IMR-90 (cell line): ENCODE measurements around the gene EPHA6. TPM values are rescaled to one million over a fixed set of nuclear protein-coding genes. Genes with fewer than 3 reads are reported as not detected.

Experiments used
- ATAC-seq: fragments of 200-7000 bp; cut with Tn5 transposase; 2 replicates; pipeline ENCODE4 v1.9.1; 2020; ENCODE audit warnings: low read depth, mild to moderate bottlenecking, moderate library complexity
- BruUV-seq: library from RNA; stranded (reverse); fragments of 400-500 nt; replicated peaks from 2 replicates; lab custom pipeline; 2021; lab: Mats Ljungman, UMichigan
- CTCF ChIA-PET: fragments of 300-600 bp; formaldehyde crosslinking; extraction: SDS; loops from one replicate; lab custom pipeline; 2021; ENCODE audit warnings: antibody characterized with exemption; lab: Yijun Ruan, JAX
- POLR2A ChIA-PET: fragments of 300-600 bp; sonication (Branson Sonifier 250); formaldehyde crosslinking; loops from one replicate; lab custom pipeline; 2022; ENCODE audit warnings: antibody characterized with exemption; ENCODE audit not compliant: unreplicated experiment; lab: Charles Lee
- DNase-seq: peaks from one replicate; pipeline ENCODE4 v3.0.0; 2013
- H2AFZ ChIP-seq: replicated peaks from 2 replicates; pipeline ENCODE3; 2013; ENCODE audit warnings: low read length, mild to moderate bottlenecking; ENCODE audit not compliant: poor library complexity
- H2AK5ac ChIP-seq: 2 replicates; pipeline ENCODE4 v1.6.1; 2013; ENCODE audit warnings: low read depth, low read length, inconsistent platforms
- H2AK9ac ChIP-seq: replicated peaks from 2 replicates; pipeline ENCODE3; 2013; ENCODE audit warnings: mild to moderate bottlenecking, low read depth, low read length, moderate library complexity; ENCODE audit not compliant: poor library complexity
- H2BK120ac ChIP-seq: 2 replicates; pipeline ENCODE4 v1.6.1; 2013; ENCODE audit warnings: low read depth, low read length, inconsistent platforms
- H2BK15ac ChIP-seq: 3 replicates; pipeline ENCODE4 v1.6.1; 2013; ENCODE audit warnings: low read depth, low read length, inconsistent platforms
- H2BK20ac ChIP-seq: 2 replicates; pipeline ENCODE4 v1.6.1; 2013; ENCODE audit warnings: low read depth, mild to moderate bottlenecking, inconsistent platforms, low read length, moderate library complexity
- H2BK5ac ChIP-seq: 2 replicates; pipeline ENCODE4 v1.6.1; 2013; ENCODE audit warnings: mild to moderate bottlenecking, low read depth, low read length, inconsistent platforms; ENCODE audit not compliant: poor library complexity, severe bottlenecking
- H3K14ac ChIP-seq: replicated peaks from 2 replicates; pipeline ENCODE4 v1.6.1; 2013; ENCODE audit warnings: low read depth, low read length, inconsistent platforms
- H3K18ac ChIP-seq: 2 replicates; pipeline ENCODE4 v1.6.1; 2013; ENCODE audit warnings: low read depth, low read length, control low read depth
- H3K23ac ChIP-seq: 2 replicates; pipeline ENCODE4 v1.6.1; 2013; ENCODE audit warnings: low read depth, low read length, inconsistent platforms
- H3K27ac ChIP-seq: 2 replicates; pipeline ENCODE4 v1.5.1; 2013; ENCODE audit warnings: mild to moderate bottlenecking, control low read depth, low read length; ENCODE audit not compliant: insufficient read depth
- H3K27me3 ChIP-seq: 2 replicates; pipeline ENCODE4 v1.6.1; 2013; ENCODE audit warnings: low read length; ENCODE audit not compliant: control insufficient read depth, insufficient read depth
- H3K36me3 ChIP-seq: 2 replicates; pipeline ENCODE4 v1.6.1; 2013; ENCODE audit warnings: low read length, mixed read lengths; ENCODE audit not compliant: control insufficient read depth, insufficient read depth
- H3K4ac ChIP-seq: 2 replicates; pipeline ENCODE4 v1.6.1; 2013; ENCODE audit warnings: low read depth, low read length, inconsistent platforms
- H3K4me1 ChIP-seq: 2 replicates; pipeline ENCODE4 v1.6.1; 2013; ENCODE audit warnings: low read length, mixed read lengths; ENCODE audit not compliant: control insufficient read depth, insufficient read depth
- H3K4me2 ChIP-seq: 2 replicates; pipeline ENCODE4 v1.6.1; 2013; ENCODE audit warnings: low read depth, mild to moderate bottlenecking, control low read depth, low read length, moderate library complexity
- H3K4me3 ChIP-seq: 2 replicates; pipeline ENCODE4 v1.5.1; 2013; ENCODE audit warnings: low read depth, mild to moderate bottlenecking, control low read depth, low read length, moderate library complexity; ENCODE audit not compliant: insufficient read depth
- H3K56ac ChIP-seq: 2 replicates; pipeline ENCODE4 v1.6.1; 2013; ENCODE audit warnings: low read length, inconsistent platforms; ENCODE audit not compliant: insufficient read depth; ENCODE audit errors: extremely low read depth
- H3K79me1 ChIP-seq, 2 experiments: 2 replicates each; pipeline ENCODE4 v1.6.1; 2013; ENCODE audit warnings: low read length in 2 of 2, inconsistent platforms in 1 of 2, low read depth in 1 of 2
- H3K9ac ChIP-seq: 2 replicates; pipeline ENCODE4 v1.6.1; 2013; ENCODE audit warnings: low read depth, low read length, control low read depth
- H3K9me1 ChIP-seq: 2 replicates; pipeline ENCODE4 v1.6.1; 2013; ENCODE audit warnings: low read length, inconsistent platforms; ENCODE audit not compliant: insufficient read depth
- H3K9me3 ChIP-seq: 2 replicates; pipeline ENCODE4 v1.6.1; 2013; ENCODE audit warnings: low read length; ENCODE audit not compliant: control insufficient read depth, insufficient read depth
- H4K20me1 ChIP-seq: 2 replicates; pipeline ENCODE4 v1.6.1; 2013; ENCODE audit warnings: low read length, inconsistent platforms; ENCODE audit not compliant: insufficient read depth
- H4K5ac ChIP-seq: 2 replicates; pipeline ENCODE4 v1.6.1; 2013; ENCODE audit warnings: mild to moderate bottlenecking, low read depth, low read length, control low read depth
- H4K8ac ChIP-seq, 2 experiments: 2 replicates each; pipeline ENCODE4 v1.6.1; 2013; ENCODE audit warnings: low read depth in 2 of 2, low read length in 2 of 2, control low read depth in 1 of 2, inconsistent platforms in 1 of 2
- H4K91ac ChIP-seq: 2 replicates; pipeline ENCODE4 v1.6.1; 2013; ENCODE audit warnings: low read depth, low read length, inconsistent platforms; ENCODE audit not compliant: insufficient read depth
- CEBPB ChIP-seq: IDR thresholded peaks from 2 replicates; pipeline ENCODE4 v1.6.1; 2012; ENCODE audit warnings: low read depth, low read length, improper control_type of control experiment
- CTCF ChIP-seq: conservative IDR thresholded peaks from 2 replicates; pipeline ENCODE4 v1.5.1; 2012; ENCODE audit warnings: mild to moderate bottlenecking, low read depth, low read length, improper control_type of control experiment
- ELK1 ChIP-seq: fragments of 150-350 bp; IDR thresholded peaks from 2 replicates; pipeline ENCODE4 v1.6.1; 2016; ENCODE audit warnings: low read depth, mild to moderate bottlenecking, low read length, moderate library complexity, borderline replicate concordance
- FOS ChIP-seq: fragments of 150-350 bp; IDR thresholded peaks from 2 replicates; pipeline ENCODE4 v1.6.1; 2016; ENCODE audit warnings: low read depth, low read length
- MAFK ChIP-seq: IDR thresholded peaks from 2 replicates; pipeline ENCODE4 v1.6.1; 2012; ENCODE audit warnings: low read depth, low read length, improper control_type of control experiment
- MXI1 ChIP-seq: IDR thresholded peaks from 2 replicates; pipeline ENCODE4 v1.6.1; 2012; ENCODE audit warnings: low read depth, mild to moderate bottlenecking, low read length, moderate library complexity, borderline replicate concordance
- NFE2L2 ChIP-seq: fragments of 150-350 bp; IDR thresholded peaks from 2 replicates; pipeline ENCODE4 v1.6.1; 2016; ENCODE audit warnings: low read depth, mild to moderate bottlenecking, low read length
- RAD21 ChIP-seq: IDR thresholded peaks from 2 replicates; pipeline ENCODE4 v1.6.1; 2012; ENCODE audit warnings: low read length, improper control_type of control experiment
- RCOR1 ChIP-seq: IDR thresholded peaks from 2 replicates; pipeline ENCODE4 v1.6.1; 2012; ENCODE audit warnings: mild to moderate bottlenecking, low read length, improper control_type of control experiment; ENCODE audit not compliant: insufficient replicate concordance
- SMC3 ChIP-seq: fragments of 150-350 bp; IDR thresholded peaks from 2 replicates; pipeline ENCODE4 v1.6.1; 2016; ENCODE audit warnings: low read depth, mild to moderate bottlenecking, antibody characterized with exemption, low read length, moderate library complexity
- dilution Hi-C: fragments of 300-500 bp; cut with HindIII; formaldehyde crosslinking; loops from one replicate; pipeline ENCODE4 v1.14.3; 2018; ENCODE audit warnings: low sequenced_read_pairs; ENCODE audit not compliant: unreplicated experiment
- in situ Hi-C: fragments of 300-500 bp; cut with MboI; formaldehyde crosslinking; loops from 3 replicates; pipeline ENCODE4 v1.14.3; 2019; ENCODE audit warnings: low sequenced_read_pairs, inconsistent platforms, mixed read lengths
- intact Hi-C: fragments of 100-400 bp; cut with micrococcal nuclease; formaldehyde crosslinking; loops from 2 replicates; pipeline ENCODE4 v1.10.0; 2022
- polyA plus RNA-seq, 3 experiments: library from polyadenylated mRNA; depleted of rRNA; stranded (reverse); fragments of >200 nt; gene quantifications; 2 replicates each; pipeline ENCODE4 v1.2.3, GENCODE V29; 2012; ENCODE audit warnings: low replicate concordance in 1 of 3
- total RNA-seq: library from RNA; depleted of rRNA; stranded (reverse); fragments of >200 nt; gene quantifications from 2 replicates; pipeline ENCODE4 v1.2.3, GENCODE V29; 2012

Gene EPHA6
- total and polyA plus RNA-seq, 2 of the 4 experiments (the other 2 are of a cell fraction): not detected

GRCh38 chr3:96977671-96978070 is 163.3 kb downstream of the EPHA6 start:
- no peaks in the 10 kb centered on the region for H3K9me1 ChIP-seq
- no peak overlapping the region for H4K8ac ChIP-seq
- H4K5ac ChIP-seq: no peak overlapping the region
- H2AK9ac ChIP-seq: no peak overlapping the region
- no peak overlapping the region for H3K23ac ChIP-seq
- no peak overlapping the region for H3K4ac ChIP-seq
- dilution Hi-C loops: no loop called here
- H2BK120ac ChIP-seq: no peak overlapping the region
- no peak overlapping the region for H3K4me2 ChIP-seq
- no peak for DNase-seq
- no peaks in the 10 kb centered on the region for H4K20me1 ChIP-seq
- H2BK15ac ChIP-seq: no peak overlapping the region
- H3K36me3 ChIP-seq: no peaks in the 10 kb centered on the region
- H4K91ac ChIP-seq: no peak overlapping the region
- H2AFZ ChIP-seq: no peak overlapping the region
- H3K18ac ChIP-seq: no peak overlapping the region
- H3K27me3 ChIP-seq: no peaks in the 10 kb centered on the region
- H2BK5ac ChIP-seq: no peak overlapping the region
- H3K4me1 ChIP-seq: no peaks in the 10 kb centered on the region
- no peak overlapping the region for H3K27ac ChIP-seq
- no peak overlapping the region for H3K14ac ChIP-seq
- no peaks in the 10 kb centered on the region for H3K79me1 ChIP-seq
- CTCF ChIA-PET: no interaction called here
- H2AK5ac ChIP-seq: no peak overlapping the region
- no peak overlapping the region for H3K56ac ChIP-seq
- intact Hi-C loops: no loop called here
- POLR2A ChIA-PET: no interaction called here
- in situ Hi-C loops: no loop called here
- no peak overlapping the region for H2BK20ac ChIP-seq
- TF ChIP-seq CTCF (no peak), RCOR1 (no peak), MXI1 (no peak), CEBPB (no peak), MAFK (no peak), NFE2L2 (no peak), ELK1 (no peak), SMC3 (no peak), RAD21 (no peak), FOS (no peak)
- no peak for ATAC-seq
- no peaks in the 10 kb centered on the region for H3K9me3 ChIP-seq
- no TSS peak for BruUV-seq
- H3K4me3 ChIP-seq: no peak overlapping the region
- no peak overlapping the region for H3K9ac ChIP-seq
